Vagina (tissue), 2 donors: ENCODE measurements around the gene PDCD1LG2. TPM values are rescaled to one million over a fixed set of nuclear protein-coding genes. Genes with fewer than 3 reads are reported as not detected.

ENCODE experiments used
- DNase-seq, 2 donors: peaks; one replicate each; pipeline ENCODE4 v3.0.0-alpha.2; 2017; ENCODE audit errors: extremely low spot score in 2 of 2
- H3K27ac ChIP-seq: fragments of 200-600 bp; sonication (generic); one replicate; pipeline ENCODE4 v1.5.1; 2019
- H3K27me3 ChIP-seq: fragments of 200-600 bp; sonication (generic); one replicate; pipeline ENCODE4 v1.5.1; 2019
- H3K36me3 ChIP-seq, 2 donors: fragments of 200-600 bp; sonication (generic); one replicate each; pipeline ENCODE4 v1.5.1; 2017 to 2019
- H3K4me1 ChIP-seq: fragments of 200-600 bp; sonication (generic); one replicate; pipeline ENCODE4 v1.5.1; 2019
- H3K4me3 ChIP-seq, 2 donors: fragments of 200-600 bp; sonication (generic); 1 replicate in 1 of 2; 2 replicates in 1 of 2; pipeline ENCODE4 v1.5.1; 2016 to 2019
- H3K9me3 ChIP-seq: fragments of 200-600 bp; sonication (generic); one replicate; pipeline ENCODE4 v1.5.1; 2019
- CTCF ChIP-seq, 3 experiments: fragments of 450-650 bp in 2 of 3; fragments of 200-600 bp in 1 of 3; sonication (generic) in 1 of 3; IDR thresholded peaks; one replicate each; pipeline ENCODE4 v1.5.1; 2017 to 2019; ENCODE audit warnings: antibody characterized with exemption in 3 of 3, mild to moderate bottlenecking in 2 of 3, moderate library complexity in 2 of 3
- POLR2A ChIP-seq, 2 donors: fragments of 450-650 bp; IDR thresholded peaks; one replicate each; pipeline ENCODE4 v1.6.1; 2017; ENCODE audit warnings: antibody characterized with exemption in 2 of 2, mild to moderate bottlenecking in 2 of 2, moderate library complexity in 2 of 2
- POLR2AphosphoS5 ChIP-seq, 2 donors: sonication (generic); formaldehyde crosslinking; IDR thresholded peaks; one replicate each; pipeline ENCODE4 v1.9.0; 2017; ENCODE audit warnings: antibody characterized with exemption in 2 of 2, mild to moderate bottlenecking in 2 of 2, low read depth in 1 of 2; ENCODE audit not compliant: insufficient read depth in 1 of 2
- intact Hi-C: fragments of 100-400 bp; cut with DNase I; formaldehyde crosslinking; loops from one replicate; pipeline ENCODE4 v1.15.1; 2023
- total RNA-seq: library from RNA; depleted of rRNA; stranded (reverse); fragments of >200 nt; gene quantifications from one replicate; pipeline ENCODE4 v1.2.3, GENCODE V29; 2016

The PDCD1LG2 gene
- total RNA-seq, 1 donor from 2014 or later, result 1.2 TPM

- Histone ChIP-seq H3K4me3 (no peak overlapping the region), H3K9me3 (no peaks in the 10 kb centered on the region), H3K27me3 (no peaks in the 10 kb centered on the region), H3K36me3 (no peaks in the 10 kb centered on the region), H3K27ac (no peak overlapping the region), H3K4me1 (no peaks in the 10 kb centered on the region)
- TF ChIP-seq CTCF (IDR thresholded peaks at IDR 0.05), result no peak
- no peak for TF ChIP-seq POLR2AphosphoS5 (IDR thresholded peaks at IDR 0.05; ENCODE audit: insufficient read depth in 1 of 2, low read depth in 1 of 2)
- TF ChIP-seq POLR2A (IDR thresholded peaks at IDR 0.05), result no peak
- intact Hi-C loops, result no loop called here
- no peak for DNase-seq
Measured at GRCh38 chr9:5543875-5544702, 33.8 kb downstream of the PDCD1LG2 start.

- no peak for DNase-seq
- TF ChIP-seq POLR2A (IDR thresholded peaks at IDR 0.05), result no peak
- TF ChIP-seq POLR2AphosphoS5 (IDR thresholded peaks at IDR 0.05; ENCODE audit: insufficient read depth in 1 of 2, low read depth in 1 of 2), result no peak
- TF ChIP-seq CTCF (IDR thresholded peaks at IDR 0.05), result no peak
- Histone ChIP-seq H3K27ac (no peak overlapping the region), H3K4me1 (no peaks in the 10 kb centered on the region), H3K27me3 (no peaks in the 10 kb centered on the region), H3K36me3 (no peaks in the 10 kb centered on the region), H3K9me3 (no peaks in the 10 kb centered on the region), H3K4me3 (no peak overlapping the region)
- intact Hi-C loops, result no loop called here
Measured at GRCh38 chr9:5549658-5550650, 39.6 kb downstream of the PDCD1LG2 start.

- Histone ChIP-seq H3K9me3 (no peaks in the 10 kb centered on the region), H3K4me3 (no peak overlapping the region), H3K27me3 (no peaks in the 10 kb centered on the region), H3K4me1 (peaks cover 3% of the 10 kb centered on the region), H3K27ac (no peak overlapping the region), H3K36me3 (no peaks in the 10 kb centered on the region)
- intact Hi-C loops, result no loop called here
- no peak for DNase-seq
- TF ChIP-seq POLR2AphosphoS5 (IDR thresholded peaks at IDR 0.05; ENCODE audit: insufficient read depth in 1 of 2, low read depth in 1 of 2) (no peak), CTCF (IDR thresholded peaks at IDR 0.05) (no peak), POLR2A (IDR thresholded peaks at IDR 0.05) (no peak)
Measured at GRCh38 chr9:5551368-5552150, 41.2 kb downstream of the PDCD1LG2 start.

- no peaks in the 10 kb centered on the region for H3K36me3 ChIP-seq
- peaks cover 10% of the 10 kb centered on the region for H3K4me1 ChIP-seq
- no peak overlapping the region for H3K27ac ChIP-seq
- H3K4me3 ChIP-seq, result no peak overlapping the region
- no peaks in the 10 kb centered on the region for H3K9me3 ChIP-seq
- no peak for TF ChIP-seq CTCF (IDR thresholded peaks at IDR 0.05)
- intact Hi-C loops, result no loop called here
- no peaks in the 10 kb centered on the region for H3K27me3 ChIP-seq
- no peak for DNase-seq
Measured at GRCh38 chr9:5552301-5552700, 42.0 kb downstream of the PDCD1LG2 start.
